Measurements from ENCODE around the gene LIG1.

- TF ChIP-seq CTCF (conservative IDR thresholded peaks at IDR 0.05) (no peak), EZH2 (IDR thresholded peaks at IDR 0.05; ENCODE audit: low read depth) (no peak)
These were observed 586 bp downstream of the LIG1 start for GRCh38 chr19:48169578-48169938.

All from PC-9 (cell line).